ENCODE results near the gene MIPEP.

The MIPEP gene

DNA sequence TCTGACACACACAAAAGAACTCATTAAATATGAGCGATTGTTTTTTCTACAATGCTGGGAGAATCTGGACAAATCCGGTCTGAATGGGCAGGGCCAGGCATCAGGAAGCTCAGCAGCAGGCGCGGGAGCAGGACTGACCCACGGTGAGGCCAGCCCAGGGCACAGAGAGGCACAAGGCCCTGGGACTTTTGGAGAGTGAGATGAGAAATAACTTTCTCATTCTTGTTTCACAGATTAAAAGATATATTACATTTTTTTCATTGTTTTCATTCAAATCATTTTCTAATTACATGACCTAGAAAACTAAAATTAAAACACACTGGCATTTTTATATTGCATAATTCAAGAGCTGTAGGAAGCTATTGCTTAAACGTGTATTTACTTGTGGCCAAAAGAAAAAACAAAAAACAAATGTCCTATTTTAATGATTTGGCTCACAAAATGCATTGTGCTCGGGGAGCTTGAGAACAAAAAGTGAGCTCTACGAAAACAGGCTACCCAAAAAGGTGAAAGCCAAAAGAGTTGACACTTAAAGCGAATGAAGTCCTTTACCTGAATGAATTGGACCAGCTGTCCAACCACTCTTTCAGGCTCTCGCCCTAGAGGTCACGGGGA, 185.8 kb downstream of the MIPEP start:
- DNase-seq, result no peak

DNA sequence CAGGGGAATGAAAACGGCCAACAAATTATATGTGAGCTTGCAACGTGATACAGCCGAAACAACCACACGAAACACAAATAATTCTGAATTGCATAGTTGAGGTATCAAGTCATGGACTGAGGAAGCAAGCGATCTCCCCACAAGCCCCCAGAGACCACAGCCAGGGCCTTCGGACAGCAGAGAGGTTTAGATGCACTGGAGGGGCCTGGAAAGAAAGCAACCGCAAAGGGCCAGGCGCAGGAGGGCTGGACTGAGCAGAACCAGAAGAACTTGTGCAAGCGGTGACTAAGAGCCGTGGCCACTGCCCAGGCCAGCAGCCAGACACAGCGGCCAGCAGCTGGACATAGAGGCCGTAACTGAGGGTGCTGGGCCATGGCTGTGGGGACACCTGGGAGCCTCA, 187.6 kb downstream of the MIPEP start:
- no peak for DNase-seq

DNA sequence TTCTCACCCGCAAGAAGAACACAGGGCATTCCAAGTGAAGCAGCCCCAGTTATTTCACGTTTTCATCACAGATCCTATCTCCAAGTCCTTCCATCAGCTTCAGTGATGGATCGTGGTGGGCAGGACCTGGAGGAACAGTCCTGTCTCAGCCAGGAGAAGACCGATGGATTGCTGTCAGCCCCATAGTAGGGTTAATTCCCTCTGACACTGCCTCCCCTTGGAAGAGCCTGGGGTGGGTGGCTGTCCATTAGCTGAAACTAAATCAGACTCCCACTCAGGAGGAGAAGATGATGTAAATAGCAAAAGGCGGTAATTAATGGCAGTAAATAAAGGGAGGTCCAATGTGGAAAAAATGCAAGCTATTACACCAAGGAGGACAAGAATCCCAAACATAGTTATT, 188.0 kb downstream of the MIPEP start:
- DNase-seq, result no peak

DNA sequence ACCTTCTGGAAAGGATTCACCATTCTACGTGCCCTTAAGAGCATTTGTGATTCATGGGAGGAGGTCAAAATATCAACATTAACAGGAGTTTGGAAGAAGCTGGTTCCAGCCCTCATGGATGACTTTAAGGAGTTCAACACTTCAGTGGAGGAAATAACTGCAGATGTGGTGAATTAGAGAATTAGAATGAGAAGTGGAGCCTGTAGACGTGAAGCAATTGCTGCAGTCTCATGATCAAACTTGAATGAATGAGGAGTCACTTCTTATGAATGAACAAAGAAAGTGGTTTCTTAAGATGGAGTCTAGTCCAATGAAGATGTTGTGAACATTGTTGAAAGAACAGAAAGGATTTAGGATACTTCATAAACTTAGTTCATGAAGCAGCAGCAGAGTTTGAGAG, 189.9 kb downstream of the MIPEP start:
- DNase-seq, result no peak

DNA sequence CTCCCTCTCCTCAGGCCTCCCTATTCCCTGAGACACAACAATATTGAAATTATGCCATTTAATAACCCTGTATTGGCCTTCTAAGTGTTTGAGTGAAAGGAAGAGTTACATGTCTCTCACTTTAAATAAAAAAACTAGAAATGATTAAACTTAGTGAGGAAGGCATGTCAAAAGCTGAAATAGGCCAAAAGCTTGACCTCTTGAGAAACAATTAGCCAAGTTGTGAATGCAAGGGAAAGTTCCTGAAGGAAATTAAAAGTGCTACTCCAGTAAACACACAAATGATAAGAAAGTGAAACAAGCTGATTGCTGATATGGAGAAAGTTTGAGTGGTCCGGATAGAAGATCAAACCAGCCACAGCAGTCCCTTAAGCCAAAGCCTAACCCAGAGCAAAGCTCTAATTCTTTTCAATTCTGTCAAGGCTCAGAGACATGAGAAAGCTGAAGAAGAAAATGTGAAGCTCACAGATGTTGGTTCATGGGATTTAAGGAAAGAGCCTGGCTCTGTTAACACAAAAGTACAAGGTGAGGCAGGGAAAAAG, 191.4 kb downstream of the MIPEP start:
- DNase-seq, result no peak

DNA sequence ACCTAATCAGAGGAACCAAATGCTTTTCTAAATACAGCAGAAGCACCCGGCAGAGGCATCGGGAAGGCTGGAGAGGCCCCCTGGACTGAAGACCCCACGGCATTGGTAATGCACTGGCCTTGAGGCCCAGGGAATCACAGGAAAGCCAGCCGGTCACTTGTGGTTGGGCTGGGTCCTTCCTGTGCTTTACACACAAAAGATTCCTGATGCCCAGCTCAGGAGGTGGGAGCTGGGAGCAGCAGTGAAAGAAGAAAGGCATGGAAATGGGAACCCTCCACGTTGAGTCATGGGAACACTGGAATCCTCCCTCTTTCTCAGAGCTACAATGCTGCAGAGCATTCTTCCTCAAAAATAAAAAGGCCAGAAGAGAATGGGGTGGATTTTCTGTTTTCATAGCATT, 192.6 kb downstream of the MIPEP start:
- no peak for DNase-seq

DNA sequence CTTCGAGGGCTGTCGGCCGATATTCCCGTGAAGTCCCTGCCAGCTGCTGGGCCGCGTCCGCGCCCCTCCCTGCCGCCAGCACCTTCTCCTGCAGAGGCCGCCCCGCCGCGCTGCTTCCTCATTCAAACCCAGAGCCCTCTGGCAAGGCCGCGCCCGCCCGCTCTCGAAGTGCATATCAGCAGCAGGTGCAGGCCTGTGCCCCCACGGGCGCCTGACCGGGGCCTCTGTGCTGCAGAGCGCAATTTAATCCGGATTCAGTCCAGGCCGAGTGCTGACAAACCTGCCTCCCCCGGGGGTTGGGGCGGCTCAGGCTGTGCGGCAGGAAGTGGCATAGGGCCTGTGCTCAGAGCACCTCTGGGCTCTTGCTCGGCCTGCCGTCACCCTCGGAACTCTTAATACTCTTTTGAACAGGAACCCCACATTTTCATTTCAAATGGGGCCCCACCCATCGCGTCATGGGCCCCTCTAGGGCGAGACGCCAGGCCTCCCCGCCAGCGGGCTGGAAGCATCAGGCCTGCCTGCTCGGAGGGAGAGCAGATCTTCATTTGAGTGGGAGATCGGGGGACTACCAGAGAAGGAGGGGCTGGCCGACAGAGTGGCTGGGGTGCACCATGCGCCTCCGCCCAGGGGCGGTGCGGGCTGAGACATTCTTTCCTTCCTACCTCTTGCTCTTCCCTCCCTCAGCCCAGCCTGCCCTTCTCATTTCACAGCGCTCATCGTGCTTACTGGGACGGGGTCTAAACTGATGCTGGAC, 193.3 kb downstream of the MIPEP start:
- no peak for DNase-seq

DNA sequence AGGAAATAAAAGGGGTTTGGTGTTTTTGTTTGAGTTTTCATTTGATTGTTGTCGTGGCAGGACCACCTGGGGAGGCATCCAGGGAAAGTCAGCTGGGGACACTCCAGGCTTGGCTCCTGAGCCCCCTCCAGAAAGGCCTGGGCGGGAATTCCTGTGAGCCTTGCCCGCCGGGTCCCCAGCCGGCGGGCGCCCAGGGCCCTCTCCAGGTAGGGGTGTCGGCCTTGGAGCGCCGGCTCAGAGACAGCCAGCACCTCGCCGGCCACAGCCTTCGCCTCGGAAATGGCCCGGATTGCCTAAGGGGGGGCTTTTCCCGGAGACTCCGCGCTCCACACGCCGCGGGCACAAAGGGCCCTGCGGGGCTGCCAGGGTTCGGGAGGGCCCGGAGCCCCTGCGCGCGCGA, 194.0 kb downstream of the MIPEP start:
- DNase-seq, result no peak

DNA sequence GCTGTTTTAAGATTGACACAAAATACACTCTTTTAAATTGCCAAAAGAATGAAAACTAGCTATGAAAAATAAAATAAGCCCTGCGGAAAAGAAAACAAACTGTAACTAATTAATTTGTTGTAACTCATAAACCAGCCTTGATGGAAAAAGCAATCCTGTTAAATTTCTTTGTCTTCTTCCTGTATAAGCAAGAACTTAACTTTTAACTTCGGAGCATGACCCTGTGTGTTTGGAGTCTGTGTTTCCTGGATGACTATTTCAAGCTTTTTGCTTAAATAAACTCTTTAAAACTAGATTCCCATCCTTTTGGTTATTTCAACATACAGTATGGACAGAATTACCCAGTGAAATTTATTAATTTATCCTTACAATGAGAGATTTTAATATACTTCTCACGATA, 196.4 kb downstream of the MIPEP start:
- no peak for DNase-seq

DNA sequence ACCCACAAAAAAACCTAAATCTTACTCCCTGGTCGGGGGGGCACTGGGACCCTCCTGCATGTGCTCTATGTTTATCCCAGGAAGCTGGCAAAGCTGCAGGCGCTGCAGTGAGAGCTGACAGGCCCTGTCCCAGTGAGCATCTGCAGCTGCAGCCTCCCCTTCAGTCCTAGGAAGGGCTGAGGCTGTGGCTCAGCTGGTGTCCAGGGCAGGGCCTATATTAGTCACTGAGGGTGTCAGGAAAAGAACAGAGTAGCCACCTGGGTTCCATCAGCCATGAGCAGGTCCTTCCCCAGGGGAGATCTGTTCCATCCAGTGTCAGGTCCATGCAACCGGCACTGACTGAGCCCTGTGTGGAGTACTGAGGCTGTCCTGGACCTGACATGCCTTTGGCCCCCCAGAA, 198.5 kb downstream of the MIPEP start:
- no peak for DNase-seq

DNA sequence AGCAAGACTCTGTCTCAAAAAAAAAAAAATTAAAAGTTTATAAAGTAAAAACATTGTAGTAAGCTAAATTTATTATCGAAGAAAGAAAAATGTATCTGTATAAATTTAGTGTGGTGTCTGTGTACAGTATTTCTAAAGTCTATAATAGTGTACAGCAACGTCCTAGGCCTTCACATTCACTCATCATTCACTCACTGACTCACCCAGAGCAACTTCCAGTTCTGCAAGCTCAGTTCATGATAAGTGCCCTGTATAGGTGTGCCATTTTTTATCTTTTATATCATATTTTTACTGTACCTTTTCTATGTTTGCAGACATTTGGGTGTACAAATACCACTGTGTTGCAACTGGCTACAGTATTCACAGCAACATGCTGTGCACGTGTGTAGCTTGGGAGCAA, 200.9 kb downstream of the MIPEP start:
- no peak for DNase-seq

DNA sequence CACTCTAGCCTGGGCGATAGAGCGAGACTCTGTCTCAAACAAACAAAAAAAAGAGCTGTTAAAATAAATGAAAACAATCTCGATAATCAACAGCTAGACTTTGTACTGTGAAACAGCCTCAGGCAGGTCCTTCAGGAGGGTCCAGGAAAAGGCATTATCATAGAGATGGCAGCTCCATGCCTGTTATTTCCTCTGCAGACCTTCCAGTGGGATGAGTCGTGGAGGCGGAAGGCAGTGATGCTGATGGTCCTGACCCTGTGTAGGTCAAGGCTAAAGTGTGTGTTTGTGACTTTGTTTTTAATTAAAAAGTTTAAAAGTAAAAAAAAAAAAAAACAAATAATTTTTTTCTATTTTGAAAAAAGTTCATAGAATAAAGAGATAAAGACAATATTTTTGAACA, 201.6 kb downstream of the MIPEP start:
- DNase-seq, result no peak

DNA sequence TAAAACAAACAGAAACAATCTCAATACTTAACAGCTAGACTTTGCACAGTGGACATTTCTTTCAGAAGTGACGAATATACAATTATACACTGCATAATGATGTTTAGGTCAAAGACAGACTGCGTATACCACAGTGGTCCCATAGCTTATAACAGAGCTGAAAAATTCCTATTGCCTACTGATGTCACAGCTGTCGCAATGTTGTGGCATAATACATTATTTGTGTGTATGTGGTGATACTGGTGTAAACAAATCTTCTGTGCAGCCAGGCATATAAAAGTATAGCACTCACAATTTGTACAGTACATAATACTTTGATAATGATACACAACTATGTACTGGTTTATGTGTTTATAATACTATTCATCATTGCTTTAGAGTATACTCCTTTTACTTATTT, 202.3 kb downstream of the MIPEP start:
- DNase-seq, result no peak

DNA sequence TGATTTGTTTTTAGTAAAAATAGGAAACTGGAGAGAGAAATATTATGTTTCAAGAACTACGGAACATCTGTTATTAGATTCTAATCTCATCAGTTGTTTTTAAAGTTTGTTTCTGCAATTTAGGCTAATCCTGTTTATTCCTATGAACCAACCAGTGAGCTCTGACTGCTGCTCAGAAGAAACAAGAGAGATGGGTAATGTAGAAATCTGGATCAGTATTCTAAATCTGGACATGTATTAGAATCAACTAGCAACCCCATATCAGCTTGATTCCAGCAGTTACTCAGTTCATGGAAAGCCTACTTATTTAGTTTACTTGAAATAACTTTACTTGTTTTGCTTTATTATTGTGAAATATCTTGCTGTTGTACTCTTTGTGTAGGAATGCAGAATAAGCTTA, 203.8 kb downstream of the MIPEP start:
- DNase-seq, result no peak

DNA sequence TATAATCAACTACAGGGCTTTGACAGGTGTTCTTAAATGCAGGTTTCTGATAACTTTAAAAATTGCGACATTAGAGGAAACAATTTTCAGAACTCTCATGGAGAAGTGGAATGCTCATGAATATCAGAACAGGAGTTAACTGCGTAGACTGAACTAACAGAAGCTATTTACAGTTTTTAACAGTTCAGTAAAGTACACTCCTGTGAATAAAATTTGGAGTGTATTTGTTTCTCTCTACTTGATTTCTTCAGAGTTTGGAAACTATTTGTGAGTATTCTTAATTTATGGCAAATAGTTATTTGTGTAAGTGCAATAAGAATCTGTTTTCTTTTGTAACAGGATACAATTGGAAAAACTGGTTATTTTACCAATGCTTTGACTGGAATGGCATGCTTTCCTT, 204.6 kb downstream of the MIPEP start:
- DNase-seq, result no peak

DNA sequence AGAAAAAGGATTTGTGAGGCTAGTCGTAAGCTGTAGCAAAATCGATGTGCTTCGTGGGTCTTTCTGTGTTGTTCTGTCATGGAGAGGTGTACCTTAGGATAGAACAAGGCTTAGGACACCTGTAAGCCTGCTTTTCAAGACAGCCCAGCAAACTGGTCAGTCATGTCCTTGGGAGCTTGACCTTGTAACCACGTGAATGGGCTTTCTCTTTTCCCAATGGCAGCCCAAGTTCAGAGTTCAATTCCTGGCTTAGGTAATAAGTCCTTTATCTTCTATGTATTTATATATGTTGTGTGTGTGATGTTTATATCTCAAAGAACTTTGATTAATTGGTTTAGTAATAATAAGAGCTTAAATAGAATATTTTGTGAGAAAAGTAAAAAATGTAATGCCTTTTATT, 206.1 kb downstream of the MIPEP start:
- no peak for DNase-seq

DNA sequence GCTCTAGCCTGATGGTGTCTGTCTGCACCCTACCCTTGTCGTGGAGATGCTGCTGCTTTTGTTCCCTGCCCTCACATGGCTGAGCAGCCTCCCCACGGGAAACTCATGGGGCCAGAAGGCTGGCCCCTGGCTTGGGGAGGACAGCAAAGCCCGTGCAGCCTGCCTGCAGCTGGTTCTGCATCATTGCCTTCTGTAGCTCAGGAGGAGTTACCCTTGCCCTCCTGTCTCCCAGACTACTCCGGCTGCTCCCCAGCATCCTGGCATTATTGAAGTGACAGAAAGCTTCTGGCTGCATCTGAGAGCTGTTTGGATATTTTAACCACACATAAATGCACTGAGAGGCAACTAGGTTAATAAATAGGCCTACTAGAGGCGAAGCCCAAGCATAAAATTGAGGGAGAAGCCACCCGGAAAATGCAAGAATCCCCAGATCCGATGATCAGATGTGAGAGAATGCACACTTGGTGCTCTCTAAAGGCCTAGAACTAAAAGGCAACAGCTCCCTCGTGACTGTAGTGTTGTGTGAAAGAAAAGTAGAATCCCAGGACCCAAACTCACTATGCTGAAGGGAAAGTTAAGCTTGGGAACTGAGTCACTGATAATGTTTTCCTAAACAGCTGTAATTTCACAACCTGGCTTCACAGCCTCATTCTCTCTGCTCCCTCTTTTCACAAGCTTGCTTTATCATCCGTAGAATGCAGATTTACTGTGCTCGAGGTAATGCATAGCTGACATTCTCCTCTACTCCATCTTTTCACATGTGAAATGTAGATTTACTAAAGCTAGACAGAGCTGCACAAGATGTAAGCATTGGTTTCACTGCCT, 208.1 kb downstream of the MIPEP start:
- no peak for DNase-seq

All from midbrain (tissue), 1 donor.